ENCODE measurements around the gene THAP7.

Gene THAP7

DNA sequence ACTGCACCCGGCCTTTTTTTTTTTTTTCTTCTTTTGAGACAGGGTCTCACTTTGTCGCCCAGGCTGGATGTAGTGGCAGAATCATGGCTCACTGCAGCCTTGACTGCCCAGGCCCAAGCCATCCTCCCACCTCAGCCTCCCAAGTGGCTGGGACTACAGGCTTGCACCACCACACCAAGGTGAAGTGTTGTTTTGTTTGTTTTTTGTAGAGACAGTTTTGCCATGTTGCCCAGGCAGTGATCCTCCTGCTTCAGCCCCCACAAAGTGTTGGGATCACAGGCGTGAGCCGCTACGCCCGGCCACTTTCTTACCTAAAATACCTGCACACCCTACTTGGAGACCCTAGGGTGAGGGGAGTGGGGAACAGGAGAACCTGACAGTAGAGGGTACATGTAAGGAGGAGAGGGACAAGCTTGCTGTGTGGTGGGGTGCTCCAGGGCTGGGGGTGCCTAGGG lies 39.4 kb downstream of the THAP7 start:
- Histone ChIP-seq H3K4me2 (ENCODE audit: low read length) (no peak overlapping the region), H3F3A (ENCODE audit: control insufficient read depth, insufficient read depth) (no peaks in the 10 kb centered on the region), H3K27me3 (ENCODE audit: control insufficient read depth, low read length) (peaks cover 27% of the 10 kb centered on the region), H3K36me3 (ENCODE audit: control insufficient read depth, low read length) (no peaks in the 10 kb centered on the region), H3K79me2 (ENCODE audit: control insufficient read depth, low read length) (no peaks in the 10 kb centered on the region), H3K9me2 (replicated peaks; ENCODE audit: control insufficient read depth, low read length) (no peaks in the 10 kb centered on the region), H3K27ac (ENCODE audit: low read depth, low read length) (no peak overlapping the region), H3K4me1 (ENCODE audit: control insufficient read depth, low read length) (peaks cover under 1% of the 10 kb centered on the region), H3K4me3 (ENCODE audit: low read length) (no peak overlapping the region), H3K9me3 (ENCODE audit: control insufficient read depth, insufficient read depth, low read length) (no peaks in the 10 kb centered on the region), H4K20me1 (ENCODE audit: control insufficient read depth, insufficient read depth, low read depth, low read length) (peaks cover 2% of the 10 kb centered on the region; the same call in 1 of the 2 replicates)
- TF ChIP-seq, protein P1, sequence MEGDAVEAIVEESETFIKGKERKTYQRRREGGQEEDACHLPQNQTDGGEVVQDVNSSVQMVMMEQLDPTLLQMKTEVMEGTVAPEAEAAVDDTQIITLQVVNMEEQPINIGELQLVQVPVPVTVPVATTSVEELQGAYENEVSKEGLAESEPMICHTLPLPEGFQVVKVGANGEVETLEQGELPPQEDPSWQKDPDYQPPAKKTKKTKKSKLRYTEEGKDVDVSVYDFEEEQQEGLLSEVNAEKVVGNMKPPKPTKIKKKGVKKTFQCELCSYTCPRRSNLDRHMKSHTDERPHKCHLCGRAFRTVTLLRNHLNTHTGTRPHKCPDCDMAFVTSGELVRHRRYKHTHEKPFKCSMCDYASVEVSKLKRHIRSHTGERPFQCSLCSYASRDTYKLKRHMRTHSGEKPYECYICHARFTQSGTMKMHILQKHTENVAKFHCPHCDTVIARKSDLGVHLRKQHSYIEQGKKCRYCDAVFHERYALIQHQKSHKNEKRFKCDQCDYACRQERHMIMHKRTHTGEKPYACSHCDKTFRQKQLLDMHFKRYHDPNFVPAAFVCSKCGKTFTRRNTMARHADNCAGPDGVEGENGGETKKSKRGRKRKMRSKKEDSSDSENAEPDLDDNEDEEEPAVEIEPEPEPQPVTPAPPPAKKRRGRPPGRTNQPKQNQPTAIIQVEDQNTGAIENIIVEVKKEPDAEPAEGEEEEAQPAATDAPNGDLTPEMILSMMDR (IDR thresholded peaks at IDR 0.05; ENCODE audit: low read depth, low read length, poor library complexity, severe bottlenecking): no peak
- TF ChIP-seq EZH2phosphoT487 (IDR thresholded peaks at IDR 0.05; ENCODE audit: borderline replicate concordance, low read length): no peak

DNA sequence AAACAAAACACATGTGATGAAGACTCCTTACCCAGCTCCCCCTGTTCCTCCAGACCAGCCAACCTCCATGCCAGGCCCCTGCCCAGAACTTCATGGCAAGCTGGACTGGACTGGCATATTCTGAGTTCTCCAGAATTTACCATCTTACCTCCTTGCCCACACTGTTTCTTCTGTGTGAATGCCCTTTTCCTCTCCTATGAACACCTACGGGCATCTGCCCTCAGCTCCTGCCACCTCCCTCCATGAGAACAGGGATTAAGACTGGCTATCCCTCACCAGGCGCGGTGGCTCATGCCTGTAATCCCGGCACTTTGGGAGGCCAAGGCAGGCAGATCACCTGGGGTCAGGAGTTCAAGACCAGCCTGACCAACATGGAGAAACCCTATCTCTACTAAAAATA lies 41.3 kb downstream of the THAP7 start:
- Histone ChIP-seq H3K79me2 (ENCODE audit: control insufficient read depth, low read length) (no peaks in the 10 kb centered on the region), H3K36me3 (ENCODE audit: control insufficient read depth, low read length) (no peaks in the 10 kb centered on the region), H3K27me3 (ENCODE audit: control insufficient read depth, low read length) (peaks cover 28% of the 10 kb centered on the region), H3K4me2 (ENCODE audit: low read length) (no peak overlapping the region), H3K9me3 (ENCODE audit: control insufficient read depth, insufficient read depth, low read length) (no peaks in the 10 kb centered on the region), H3K4me1 (ENCODE audit: control insufficient read depth, low read length) (peaks cover 5% of the 10 kb centered on the region), H3F3A (ENCODE audit: control insufficient read depth, insufficient read depth) (no peaks in the 10 kb centered on the region), H3K4me3 (ENCODE audit: low read length) (no peak overlapping the region), H3K9me2 (replicated peaks; ENCODE audit: control insufficient read depth, low read length) (no peaks in the 10 kb centered on the region), H3K27ac (ENCODE audit: low read depth, low read length) (no peak overlapping the region), H4K20me1 (ENCODE audit: control insufficient read depth, insufficient read depth, low read depth, low read length) (peaks cover 2% of the 10 kb centered on the region; the same call in 1 of the 2 replicates)
- TF ChIP-seq EZH2phosphoT487 (IDR thresholded peaks at IDR 0.05; ENCODE audit: borderline replicate concordance, low read length): no peak
- TF ChIP-seq, protein P1 (IDR thresholded peaks at IDR 0.05; ENCODE audit: low read depth, low read length, poor library complexity, severe bottlenecking): no peak

DNA sequence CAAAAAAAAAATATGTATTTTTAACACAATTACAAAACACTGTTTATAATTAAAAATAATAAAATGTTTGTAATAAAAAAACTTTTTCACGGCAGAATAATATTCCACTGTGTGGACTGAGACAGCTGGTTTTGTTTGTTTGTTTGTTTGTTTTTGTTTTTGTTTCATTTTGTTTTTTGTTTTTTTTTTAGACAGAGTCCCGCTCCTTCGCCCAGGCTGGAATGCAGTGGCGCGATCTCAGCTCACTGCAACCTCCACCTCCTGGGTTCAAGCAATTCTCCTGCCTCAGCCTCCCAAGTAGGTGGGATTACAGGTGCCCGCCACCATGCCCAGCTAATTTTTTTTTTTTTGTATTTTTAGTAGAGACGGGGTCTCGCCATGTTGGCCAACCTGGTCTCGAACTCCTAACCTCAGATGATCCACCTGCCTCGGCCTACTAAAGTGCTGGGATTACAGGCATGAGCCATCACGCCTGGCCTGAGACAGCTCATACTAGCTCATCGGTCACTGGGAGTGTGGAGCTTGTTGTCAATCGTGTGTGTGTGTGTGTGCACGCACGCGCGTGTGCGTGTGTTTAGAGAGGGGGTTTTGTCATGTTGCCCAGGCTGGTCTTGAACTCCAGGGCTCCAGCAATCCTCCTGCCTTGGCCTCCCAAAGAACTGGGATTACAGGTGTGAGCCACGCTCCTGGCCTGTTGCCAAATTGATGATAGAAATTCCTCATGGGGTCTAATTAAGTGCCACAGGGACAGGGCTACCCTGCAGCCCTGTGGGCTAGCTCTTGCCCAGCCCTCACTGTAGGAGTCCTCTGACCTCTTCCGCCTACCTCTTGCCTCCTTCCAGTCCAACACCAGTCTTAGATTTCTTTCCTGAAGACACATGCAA lies 42.1 kb downstream of the THAP7 start:
- peaks cover 23% of the 10 kb centered on the region for H3K27me3 ChIP-seq (ENCODE audit: control insufficient read depth, low read length)
- H3K36me3 ChIP-seq (ENCODE audit: control insufficient read depth, low read length): no peaks in the 10 kb centered on the region
- no peaks in the 10 kb centered on the region for H3K9me3 ChIP-seq (ENCODE audit: control insufficient read depth, insufficient read depth, low read length)
- no peaks in the 10 kb centered on the region for H3F3A ChIP-seq (ENCODE audit: control insufficient read depth, insufficient read depth)
- H3K4me2 ChIP-seq (ENCODE audit: low read length): no peak overlapping the region
- H3K9me2 ChIP-seq (replicated peaks; ENCODE audit: control insufficient read depth, low read length): no peaks in the 10 kb centered on the region
- peaks cover 2% of the 10 kb centered on the region; the same call in 1 of the 2 replicates for H4K20me1 ChIP-seq (ENCODE audit: control insufficient read depth, insufficient read depth, low read depth, low read length)
- no peak overlapping the region for H3K27ac ChIP-seq (ENCODE audit: low read depth, low read length)
- H3K79me2 ChIP-seq (ENCODE audit: control insufficient read depth, low read length): no peaks in the 10 kb centered on the region
- H3K4me1 ChIP-seq (ENCODE audit: control insufficient read depth, low read length): peaks cover 5% of the 10 kb centered on the region
- no peak overlapping the region for H3K4me3 ChIP-seq (ENCODE audit: low read length)
- TF ChIP-seq EZH2phosphoT487 (IDR thresholded peaks at IDR 0.05; ENCODE audit: borderline replicate concordance, low read length): no peak
- TF ChIP-seq, protein P1 (IDR thresholded peaks at IDR 0.05; ENCODE audit: low read depth, low read length, poor library complexity, severe bottlenecking): no peak
